Coronary artery (tissue), 2 donors: ENCODE results near the gene DIPK1B.

ENCODE experiments used
- DNase-seq: peaks from one replicate; pipeline ENCODE4 v3.0.0-alpha.2; 2017; ENCODE audit warnings: low spot score
- H3K27ac ChIP-seq, 2 donors: fragments of 200-600 bp; sonication (generic); one replicate each; pipeline ENCODE4 v1.5.1; 2016 to 2019
- H3K4me3 ChIP-seq: fragments of 200-600 bp; sonication (generic); 2 replicates; pipeline ENCODE4 v1.5.1; 2016; ENCODE audit warnings: mild to moderate bottlenecking, moderate library complexity
- TF ChIP-seq, protein P1 (sequence below): fragments of 200-600 bp; sonication (generic); IDR thresholded peaks from one replicate; pipeline ENCODE4 v1.5.1; 2019; ENCODE audit warnings: antibody characterized with exemption

The DIPK1B gene

DNA sequence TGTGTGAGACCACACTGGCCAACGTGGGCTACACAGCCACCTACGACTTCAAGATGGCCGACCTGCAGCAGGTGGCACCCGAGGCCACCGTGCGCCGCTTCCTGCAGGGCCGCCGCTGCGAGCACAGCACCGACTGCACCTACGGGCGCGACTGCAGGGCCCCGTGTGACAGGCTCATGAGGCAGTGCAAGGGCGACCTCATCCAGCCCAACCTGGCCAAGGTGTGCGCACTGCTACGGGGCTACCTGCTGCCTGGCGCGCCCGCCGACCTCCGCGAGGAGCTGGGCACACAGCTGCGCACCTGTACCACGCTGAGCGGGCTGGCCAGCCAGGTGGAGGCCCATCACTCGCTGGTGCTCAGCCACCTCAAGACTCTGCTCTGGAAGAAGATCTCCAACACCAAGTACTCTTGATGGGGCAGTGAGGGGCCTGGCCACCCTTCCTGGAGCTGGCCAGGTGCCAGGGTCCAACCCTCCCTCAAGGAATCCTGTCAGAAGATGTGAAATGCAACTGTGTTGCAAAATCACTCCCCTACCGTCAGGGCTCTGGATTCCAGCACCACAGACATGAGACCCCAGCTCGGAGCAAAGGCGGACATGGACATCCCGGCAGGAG, 11.1 kb downstream of the DIPK1B start:
- no peak for DNase-seq

DNA sequence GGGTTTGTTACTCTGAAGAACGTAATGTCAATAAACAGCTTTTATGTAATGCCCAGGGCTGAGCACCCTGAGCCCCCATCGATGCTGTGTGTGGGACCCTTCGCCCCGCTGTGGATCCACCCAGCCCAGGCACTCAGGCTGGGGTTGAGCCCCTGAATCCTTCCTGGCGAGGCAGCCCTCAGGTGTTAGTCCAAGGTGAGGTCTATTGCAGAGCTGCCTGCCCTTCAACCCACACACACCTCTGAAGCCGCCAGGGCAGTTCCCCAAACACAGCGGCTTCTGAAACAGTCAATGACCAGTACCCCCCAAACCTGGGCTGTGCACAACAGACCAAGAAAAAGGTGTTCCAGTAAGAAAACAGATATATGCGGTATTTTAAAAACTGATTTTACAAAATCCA, 11.6 kb downstream of the DIPK1B start:
- Histone ChIP-seq H3K27ac (no peak overlapping the region), H3K4me3 (no peak overlapping the region)
- TF ChIP-seq, protein P1, sequence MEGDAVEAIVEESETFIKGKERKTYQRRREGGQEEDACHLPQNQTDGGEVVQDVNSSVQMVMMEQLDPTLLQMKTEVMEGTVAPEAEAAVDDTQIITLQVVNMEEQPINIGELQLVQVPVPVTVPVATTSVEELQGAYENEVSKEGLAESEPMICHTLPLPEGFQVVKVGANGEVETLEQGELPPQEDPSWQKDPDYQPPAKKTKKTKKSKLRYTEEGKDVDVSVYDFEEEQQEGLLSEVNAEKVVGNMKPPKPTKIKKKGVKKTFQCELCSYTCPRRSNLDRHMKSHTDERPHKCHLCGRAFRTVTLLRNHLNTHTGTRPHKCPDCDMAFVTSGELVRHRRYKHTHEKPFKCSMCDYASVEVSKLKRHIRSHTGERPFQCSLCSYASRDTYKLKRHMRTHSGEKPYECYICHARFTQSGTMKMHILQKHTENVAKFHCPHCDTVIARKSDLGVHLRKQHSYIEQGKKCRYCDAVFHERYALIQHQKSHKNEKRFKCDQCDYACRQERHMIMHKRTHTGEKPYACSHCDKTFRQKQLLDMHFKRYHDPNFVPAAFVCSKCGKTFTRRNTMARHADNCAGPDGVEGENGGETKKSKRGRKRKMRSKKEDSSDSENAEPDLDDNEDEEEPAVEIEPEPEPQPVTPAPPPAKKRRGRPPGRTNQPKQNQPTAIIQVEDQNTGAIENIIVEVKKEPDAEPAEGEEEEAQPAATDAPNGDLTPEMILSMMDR = no peak
- DNase-seq = no peak

More for the DNA sequence above, 11.1 kb downstream of the DIPK1B start:
- H3K27ac ChIP-seq = no peak overlapping the region
- TF ChIP-seq, protein P1 = no peak
- H3K4me3 ChIP-seq = no peak overlapping the region

DNA sequence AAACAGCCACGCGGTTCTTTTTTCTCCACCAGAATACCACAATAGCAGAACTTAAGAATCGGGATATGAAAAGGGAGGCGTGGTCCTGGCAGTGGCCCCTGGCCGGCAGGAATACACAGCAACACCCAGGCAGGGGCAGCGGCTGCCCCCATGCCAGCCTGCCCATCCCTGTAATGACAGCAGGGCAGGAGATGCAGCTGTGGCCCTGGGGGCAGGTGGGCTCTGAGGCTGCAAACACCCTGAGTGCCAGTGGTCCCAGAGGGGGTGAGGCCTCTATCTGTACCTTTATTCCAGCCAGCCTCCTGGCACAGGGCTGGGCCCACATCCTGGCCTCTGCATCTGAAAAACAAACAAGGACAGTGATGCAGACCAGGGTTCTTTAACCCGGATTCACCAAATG, 12.4 kb downstream of the DIPK1B start:
- no peak overlapping the region for H3K27ac ChIP-seq
- TF ChIP-seq, protein P1 = no peak
- no peak overlapping the region for H3K4me3 ChIP-seq
- no peak for DNase-seq

DNA sequence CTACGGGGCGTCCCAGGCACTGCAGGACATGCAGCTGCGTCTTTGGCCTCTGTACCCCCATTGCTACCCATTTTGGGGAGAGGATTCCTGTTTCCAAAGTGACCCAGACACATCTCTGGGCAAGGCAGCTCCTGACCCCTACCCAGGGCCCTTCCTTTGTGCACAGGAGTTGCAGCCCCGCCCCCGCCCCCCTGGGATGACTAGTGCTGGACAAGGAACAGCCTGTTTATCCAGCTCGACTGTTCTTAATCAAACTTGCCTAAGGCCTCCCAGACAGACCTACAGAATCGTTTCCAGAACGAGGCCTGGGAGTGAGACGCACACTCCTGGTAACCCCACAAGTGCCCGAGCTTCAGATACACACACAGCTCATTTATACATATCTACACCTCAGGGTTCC, 13.2 kb downstream of the DIPK1B start:
- Histone ChIP-seq H3K27ac (no peak overlapping the region), H3K4me3 (peak overlapping the region; percentile 84)
- TF ChIP-seq, protein P1 = no peak
- no peak for DNase-seq

DNA sequence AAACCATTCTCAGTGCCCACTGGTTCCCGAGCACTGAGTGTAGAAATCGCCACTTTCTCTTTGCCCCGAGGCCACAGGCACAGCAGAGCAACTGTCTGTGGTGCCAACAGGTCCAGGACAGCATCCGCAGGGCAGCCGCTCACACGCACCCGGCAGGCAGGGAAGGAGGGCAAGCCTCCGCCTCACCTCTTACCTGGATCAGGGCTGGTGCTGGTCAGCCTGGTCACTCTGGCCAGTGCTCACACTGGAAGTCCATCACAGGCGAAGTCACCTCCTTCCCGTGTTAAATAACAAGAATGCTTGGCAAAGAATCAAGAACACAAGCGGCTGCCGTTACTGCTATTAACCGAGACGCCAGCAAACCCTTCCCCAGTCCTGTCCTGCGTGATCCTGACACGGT, 13.7 kb downstream of the DIPK1B start:
- Histone ChIP-seq H3K4me3 (peak overlapping the region; percentile 84), H3K27ac (no peak overlapping the region)
- TF ChIP-seq, protein P1 = no peak
- no peak for DNase-seq

DNA sequence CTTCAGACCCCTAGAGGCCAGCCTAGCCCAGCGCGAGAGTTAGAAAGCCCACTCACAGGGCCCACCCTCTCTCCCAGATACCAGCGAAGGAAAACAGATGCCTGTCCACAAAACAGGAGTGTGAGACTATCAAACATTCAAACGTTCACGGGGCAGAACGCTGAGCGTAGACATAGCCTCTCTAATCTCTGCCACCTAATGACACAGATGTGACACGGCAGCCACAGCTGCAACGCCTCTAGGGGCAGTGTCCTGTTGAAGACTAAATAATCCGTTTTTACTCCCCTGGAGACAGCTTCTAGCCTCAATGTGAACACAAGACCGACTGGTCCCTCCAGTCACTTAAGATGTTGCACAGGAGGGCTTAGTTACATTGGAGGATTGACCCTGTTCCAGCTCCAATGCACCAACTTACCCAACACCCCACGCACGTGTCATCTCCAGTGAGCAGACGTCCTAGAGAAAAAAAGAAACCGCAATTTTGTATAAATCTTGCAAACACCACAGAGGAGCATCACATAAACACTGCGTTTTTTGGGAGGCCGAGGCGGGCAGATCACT, 14.3 kb downstream of the DIPK1B start:
- TF ChIP-seq, protein P1 = no peak

DNA sequence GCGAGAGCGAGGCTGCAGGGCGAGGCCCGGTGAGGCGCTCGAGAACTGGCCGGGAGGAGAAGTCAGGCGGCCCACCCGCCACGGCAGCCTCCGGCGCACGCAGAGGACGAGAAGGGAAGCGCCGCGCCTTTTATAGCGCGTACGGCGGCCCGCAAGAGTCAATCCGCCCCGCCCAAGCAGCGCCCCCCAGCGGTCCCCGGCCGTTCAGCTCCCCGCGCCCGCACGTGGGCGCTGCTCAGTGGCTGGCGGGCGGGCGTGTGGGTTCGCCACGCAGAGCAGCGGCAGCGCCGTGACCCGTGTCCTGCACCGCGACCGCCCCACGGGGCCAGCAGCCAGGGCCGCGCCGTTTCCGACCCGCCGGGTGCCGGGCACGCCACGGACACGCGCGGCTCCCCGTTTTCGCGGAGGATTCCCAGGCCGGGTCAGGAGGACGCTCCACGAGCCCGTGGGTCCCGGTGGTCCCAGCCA, 15.7 kb downstream of the DIPK1B start:
- peak; percentile 89 for DNase-seq
- TF ChIP-seq, protein P1 = peak; percentile 86
- peak overlapping the region; percentile 84 for H3K4me3 ChIP-seq
- H3K27ac ChIP-seq = peak overlapping the region; percentile 4 to 55

More for the DNA sequence above, 14.3 kb downstream of the DIPK1B start:
- DNase-seq = no peak
- Histone ChIP-seq H3K27ac (no peak overlapping the region), H3K4me3 (peak overlapping the region; percentile 84)
